Adipose tissue (tissue), 3 donors: ENCODE measurements around the gene PLA2G4D. TPM values are rescaled to one million over a fixed set of nuclear protein-coding genes. Genes with fewer than 3 reads are reported as not detected.

Source experiments
- H3K27ac ChIP-seq: one replicate; pipeline ENCODE4 v1.5.1; 2013; ENCODE audit warnings: low read depth, low read length
- WGBS, 3 donors: extraction: QIAGEN DNeasy Blood & Tissue Kit; methylation state at CpG; one replicate each; pipeline ENCODE4 v1.1.7; 2013; 5-methylcytosine and 5-hydroxymethylcytosine counted together
- polyA plus RNA-seq, 3 donors: library from polyadenylated mRNA; stranded (reverse); fragments of 200-250 nt; gene quantifications; one replicate each; pipeline ENCODE4 v1.2.3, GENCODE V29; 2013
- donor health status: healthy with polysubstance abuse.
- donor health status: Bipolar disorder and iron deficiency.
- donor health status: healthy.

PLA2G4D gene
- polyA plus RNA-seq, 3 donors: 0.34 TPM; not detected in 2

- no peak overlapping the region for H3K27ac ChIP-seq
- WGBS, 3 donors: 17 to 40% (median 18%) methylated on average over 7 of the region's 7 CpGs
Observed at GRCh38 chr15:42065033-42065432, 29.3 kb downstream of the PLA2G4D start.

- 72 to 89% (median 79%) methylated on average over 4 of the region's 4 CpGs for WGBS, 3 donors
- no peak overlapping the region for H3K27ac ChIP-seq
Observed at GRCh38 chr15:42064271-42064670, 30.1 kb downstream of the PLA2G4D start.

GRCh38 chr15:42063122-42063848 is 31.1 kb downstream of the PLA2G4D start:
- 90 to 94% (median 94%) methylated on average over 12 of the region's 12 CpGs for WGBS, 3 donors
- no peak overlapping the region for H3K27ac ChIP-seq

GRCh38 chr15:42062284-42062806 is 32.0 kb downstream of the PLA2G4D start:
- no peak overlapping the region for H3K27ac ChIP-seq
- WGBS, 3 donors: 92 to 96% (median 95%) methylated on average over 9 of the region's 9 CpGs

GRCh38 chr15:42060797-42061196 is 33.6 kb downstream of the PLA2G4D start:
- 29 to 85% (median 84%) methylated on average over 5 of the region's 5 CpGs for WGBS, 3 donors
- no peak overlapping the region for H3K27ac ChIP-seq

GRCh38 chr15:42060477-42060763 is 33.9 kb downstream of the PLA2G4D start:
- WGBS, 3 donors: 78 to 86% (median 86%) methylated on average over 4 of the region's 4 CpGs
- no peak overlapping the region for H3K27ac ChIP-seq

- WGBS, 3 donors: 37 to 43% (median 39%) methylated on average over 14 of the region's 14 CpGs
- no peak overlapping the region for H3K27ac ChIP-seq
Observed at GRCh38 chr15:42059661-42060476, 34.5 kb downstream of the PLA2G4D start.

- no peak overlapping the region for H3K27ac ChIP-seq
- 59 to 70% (median 61%) methylated on average over 3 of the region's 3 CpGs for WGBS, 3 donors
Observed at GRCh38 chr15:42058791-42059190, 35.6 kb downstream of the PLA2G4D start.

- 76 to 83% (median 79%) methylated on average over 6 of the region's 6 CpGs for WGBS, 3 donors
- H3K27ac ChIP-seq: no peak overlapping the region
Observed at GRCh38 chr15:42057799-42058646, 36.3 kb downstream of the PLA2G4D start.

- WGBS, 3 donors: 12% methylated on average over 37 of the region's 37 CpGs
- no peak overlapping the region for H3K27ac ChIP-seq
Observed at GRCh38 chr15:42056934-42057798, 37.2 kb downstream of the PLA2G4D start.

- no peak overlapping the region for H3K27ac ChIP-seq
- 34 to 93% (median 92%) methylated on average over 2 of the region's 2 CpGs for WGBS, 3 donors
Observed at GRCh38 chr15:42053914-42054313, 40.4 kb downstream of the PLA2G4D start.

- no peak overlapping the region for H3K27ac ChIP-seq
- 47 to 81% (median 77%) methylated on average over 4 of the region's 4 CpGs for WGBS, 3 donors
Observed at GRCh38 chr15:42053010-42053409, 41.4 kb downstream of the PLA2G4D start.

- 85 to 91% (median 90%) methylated on average over 10 of the region's 10 CpGs for WGBS, 3 donors
- no peak overlapping the region for H3K27ac ChIP-seq
Observed at GRCh38 chr15:42050484-42051255, 43.7 kb downstream of the PLA2G4D start.

GRCh38 chr15:42048821-42049200 is 45.6 kb downstream of the PLA2G4D start:
- 83 to 86% (median 85%) methylated on average over 8 of the region's 8 CpGs for WGBS, 3 donors
- no peak overlapping the region for H3K27ac ChIP-seq

GRCh38 chr15:42048080-42048820 is 46.1 kb downstream of the PLA2G4D start:
- 90 to 93% (median 92%) methylated on average over 9 of the region's 9 CpGs for WGBS, 3 donors
- no peak overlapping the region for H3K27ac ChIP-seq

- WGBS, 3 donors: 34 to 97% (median 94%) methylated on average over 2 of the region's 2 CpGs
- H3K27ac ChIP-seq: no peak overlapping the region
Observed at GRCh38 chr15:42046597-42046996, 47.8 kb downstream of the PLA2G4D start.

- 36 to 58% (median 56%) methylated on average over 8 of the region's 8 CpGs for WGBS, 3 donors
Observed at GRCh38 chr15:42045211-42045615, 49.1 kb downstream of the PLA2G4D start.

More at GRCh38 chr15:42045211-42045615, 49.1 kb downstream of the PLA2G4D start:
- no peak overlapping the region for H3K27ac ChIP-seq
